IPS-18a (cell line): Measurements from ENCODE around the gene BMP7.

Experiments used
- H3K27ac ChIP-seq: one replicate; pipeline ENCODE4 v1.5.1; 2013; ENCODE audit warnings: low read length
- H3K27me3 ChIP-seq: one replicate; pipeline ENCODE4 v1.6.1; 2013; ENCODE audit warnings: mild to moderate bottlenecking, low read length; ENCODE audit not compliant: control insufficient read depth, insufficient read depth
- H3K36me3 ChIP-seq: one replicate; pipeline ENCODE4 v1.6.1; 2013; ENCODE audit warnings: low read depth, low read length; ENCODE audit not compliant: control insufficient read depth
- H3K4me1 ChIP-seq: one replicate; pipeline ENCODE4 v1.6.1; 2013; ENCODE audit warnings: low read depth, low read length; ENCODE audit not compliant: control insufficient read depth
- H3K4me3 ChIP-seq: one replicate; pipeline ENCODE4 v1.5.1; 2013; ENCODE audit warnings: low read length
- H3K9ac ChIP-seq: one replicate; pipeline ENCODE4 v1.6.1; 2013; ENCODE audit warnings: mild to moderate bottlenecking, low read length, moderate library complexity
- H3K9me3 ChIP-seq: one replicate; pipeline ENCODE4 v1.6.1; 2013; ENCODE audit warnings: low read depth, low read length; ENCODE audit not compliant: control insufficient read depth

Gene BMP7

GRCh38 chr20:57234556-57235251 lies 31.7 kb downstream of the BMP7 start:
- peaks cover 56% of the 10 kb centered on the region for H3K27me3 ChIP-seq

GRCh38 chr20:57231951-57232428 lies 34.5 kb downstream of the BMP7 start:
- Histone ChIP-seq H3K9me3 (no peaks in the 10 kb centered on the region), H3K4me3 (no peak overlapping the region), H3K36me3 (no peaks in the 10 kb centered on the region), H3K4me1 (peaks cover 17% of the 10 kb centered on the region), H3K9ac (no peak overlapping the region), H3K27me3 (peaks cover 64% of the 10 kb centered on the region), H3K27ac (no peak overlapping the region)

More at GRCh38 chr20:57234556-57235251, 31.7 kb downstream of the BMP7 start:
- no peak overlapping the region for H3K4me3 ChIP-seq
- H3K36me3 ChIP-seq: no peaks in the 10 kb centered on the region
- no peak overlapping the region for H3K9ac ChIP-seq
- no peaks in the 10 kb centered on the region for H3K9me3 ChIP-seq
- H3K4me1 ChIP-seq: peaks cover 17% of the 10 kb centered on the region
- no peak overlapping the region for H3K27ac ChIP-seq

- peaks cover 17% of the 10 kb centered on the region for H3K4me1 ChIP-seq
- no peaks in the 10 kb centered on the region for H3K36me3 ChIP-seq
- no peak overlapping the region for H3K4me3 ChIP-seq
- peaks cover 64% of the 10 kb centered on the region for H3K27me3 ChIP-seq
- no peak overlapping the region for H3K27ac ChIP-seq
- H3K9me3 ChIP-seq: no peaks in the 10 kb centered on the region
- H3K9ac ChIP-seq: no peak overlapping the region
Measured at GRCh38 chr20:57231161-57231560, 35.3 kb downstream of the BMP7 start.

- no peak overlapping the region for H3K4me3 ChIP-seq
- no peaks in the 10 kb centered on the region for H3K9me3 ChIP-seq
- H3K27me3 ChIP-seq: peaks cover 56% of the 10 kb centered on the region
- no peak overlapping the region for H3K9ac ChIP-seq
- H3K27ac ChIP-seq: no peak overlapping the region
- H3K36me3 ChIP-seq: no peaks in the 10 kb centered on the region
- H3K4me1 ChIP-seq: peaks cover 17% of the 10 kb centered on the region
Measured at GRCh38 chr20:57230247-57230646, 36.2 kb downstream of the BMP7 start.

GRCh38 chr20:57229490-57229889 lies 37.0 kb downstream of the BMP7 start:
- peaks cover 20% of the 10 kb centered on the region for H3K4me1 ChIP-seq

GRCh38 chr20:57225830-57226229 lies 40.6 kb downstream of the BMP7 start:
- Histone ChIP-seq H3K4me3 (no peak overlapping the region), H3K9ac (no peak overlapping the region), H3K27me3 (peaks cover 17% of the 10 kb centered on the region), H3K9me3 (no peaks in the 10 kb centered on the region), H3K36me3 (no peaks in the 10 kb centered on the region), H3K27ac (no peak overlapping the region), H3K4me1 (peaks cover 3% of the 10 kb centered on the region)

More at GRCh38 chr20:57229490-57229889, 37.0 kb downstream of the BMP7 start:
- Histone ChIP-seq H3K4me3 (no peak overlapping the region), H3K36me3 (no peaks in the 10 kb centered on the region), H3K9me3 (no peaks in the 10 kb centered on the region), H3K27ac (no peak overlapping the region), H3K27me3 (peaks cover 48% of the 10 kb centered on the region), H3K9ac (no peak overlapping the region)

- H3K4me1 ChIP-seq: peaks cover 3% of the 10 kb centered on the region
- H3K27ac ChIP-seq: no peak overlapping the region
- H3K36me3 ChIP-seq: no peaks in the 10 kb centered on the region
- no peak overlapping the region for H3K4me3 ChIP-seq
- H3K27me3 ChIP-seq: peaks cover 14% of the 10 kb centered on the region
- no peak overlapping the region for H3K9ac ChIP-seq
- no peaks in the 10 kb centered on the region for H3K9me3 ChIP-seq
Measured at GRCh38 chr20:57225197-57225733, 41.2 kb downstream of the BMP7 start.

- peaks cover 3% of the 10 kb centered on the region for H3K4me1 ChIP-seq
- no peak overlapping the region for H3K27ac ChIP-seq
- H3K9me3 ChIP-seq: no peaks in the 10 kb centered on the region
- H3K9ac ChIP-seq: no peak overlapping the region
- no peaks in the 10 kb centered on the region for H3K36me3 ChIP-seq
- no peak overlapping the region for H3K4me3 ChIP-seq
- H3K27me3 ChIP-seq: peaks cover 8% of the 10 kb centered on the region
Measured at GRCh38 chr20:57224641-57225138, 41.8 kb downstream of the BMP7 start.

- Histone ChIP-seq H3K27ac (no peak overlapping the region), H3K27me3 (peaks cover 5% of the 10 kb centered on the region), H3K9ac (no peak overlapping the region), H3K4me1 (peaks cover 3% of the 10 kb centered on the region), H3K9me3 (no peaks in the 10 kb centered on the region), H3K4me3 (no peak overlapping the region), H3K36me3 (no peaks in the 10 kb centered on the region)
Measured at GRCh38 chr20:57223648-57224489, 42.6 kb downstream of the BMP7 start.

- Histone ChIP-seq H3K27me3 (no peaks in the 10 kb centered on the region), H3K27ac (no peak overlapping the region), H3K9ac (no peak overlapping the region), H3K36me3 (no peaks in the 10 kb centered on the region), H3K4me1 (peaks cover 3% of the 10 kb centered on the region), H3K9me3 (no peaks in the 10 kb centered on the region), H3K4me3 (no peak overlapping the region)
Measured at GRCh38 chr20:57222631-57222950, 43.9 kb downstream of the BMP7 start.

GRCh38 chr20:57221916-57222630 lies 44.4 kb downstream of the BMP7 start:
- H3K36me3 ChIP-seq: no peaks in the 10 kb centered on the region
- peaks cover 3% of the 10 kb centered on the region for H3K4me1 ChIP-seq

More at GRCh38 chr20:57221916-57222630, 44.4 kb downstream of the BMP7 start:
- Histone ChIP-seq H3K9me3 (no peaks in the 10 kb centered on the region), H3K27me3 (no peaks in the 10 kb centered on the region), H3K4me3 (no peak overlapping the region), H3K9ac (no peak overlapping the region), H3K27ac (no peak overlapping the region)
